ENCODE measurements around the gene PRR23B. TPM values are rescaled to one million over a fixed set of nuclear protein-coding genes. Genes with fewer than 3 reads are reported as not detected.

The PRR23B gene
- total RNA-seq: not detected in 2 replicates

GRCh38 chr3:139020868-139021234 is at the start of gene PRR23B:
Gene PRR23B, minus strand, starts transcription at chr3:139020926. Its CDS starts 265 bp downstream, at chr3:139020661.

GRCh38 chr3:139044366-139045210 is 23.9 kb upstream of the PRR23B start, which contains the start of gene PRR23C:
Gene PRR23C, minus strand, starts transcription at chr3:139044892. Its CDS starts 272 bp downstream, at chr3:139044620.

GRCh38 chr3:139006051-139006716 is 14.5 kb downstream of the PRR23B start, which contains the start of gene PRR23A:
Gene PRR23A, minus strand, starts transcription at chr3:139006268. Its CDS starts 0 bp downstream, at chr3:139006268.

Other genes starting within 250 kb of the PRR23B start
- gene PIK3CB, start 186.0 kb downstream of the PRR23B start, total RNA-seq: 4.5 and 11.3 TPM in 2 replicates
- gene FOXL2, start 73.8 kb downstream of the PRR23B start, total RNA-seq: not detected in 2 replicates
- gene FOXL2NB, start 73.7 kb downstream of the PRR23B start, total RNA-seq: not detected in 2 replicates
- gene PRR23A, start 14.7 kb downstream of the PRR23B start, total RNA-seq: not detected in 2 replicates
- not detected in 2 replicates for gene PRR23C, start 24.0 kb upstream of the PRR23B start, total RNA-seq

Measured in cardiac atrium fibroblast (primary cell).